Liver (tissue), 3 donors: ENCODE data around the gene SOBP.

Experiments used
- FOXA1 ChIP-seq: IDR thresholded peaks from 2 replicates; pipeline ENCODE4 v1.6.1; 2016; ENCODE audit warnings: antibody characterized with exemption
- RAD21 ChIP-seq, 2 donors: IDR thresholded peaks; 2 replicates each; pipeline ENCODE4 v1.6.1; 2016; ENCODE audit warnings: antibody characterized with exemption in 2 of 2, mild to moderate bottlenecking in 2 of 2
- RXRA ChIP-seq, 2 donors: IDR thresholded peaks; 2 replicates each; pipeline ENCODE4 v1.6.1; 2017 to 2018; ENCODE audit warnings: antibody characterized with exemption in 2 of 2, mild to moderate bottlenecking in 1 of 2
- TF ChIP-seq, protein P1 (sequence below): fragments of 150-350 bp; IDR thresholded peaks from 2 replicates; pipeline ENCODE4 v1.5.1; 2017; ENCODE audit warnings: improper control_type of control experiment, low read depth, low read length; ENCODE audit not compliant: missing input control
- TF ChIP-seq, protein P2 (sequence below): IDR thresholded peaks from 2 replicates; pipeline ENCODE4 v1.6.1; 2016; ENCODE audit warnings: antibody characterized with exemption, mild to moderate bottlenecking
- TF ChIP-seq, protein P3 (sequence below): IDR thresholded peaks from 2 replicates; pipeline ENCODE4 v1.6.1; 2016; ENCODE audit warnings: antibody characterized with exemption
- TF ChIP-seq, protein P4 (sequence below): IDR thresholded peaks from 2 replicates; pipeline ENCODE4 v1.6.1; 2016; ENCODE audit warnings: antibody characterized with exemption
- donor health status: healthy.
- donor health status: healthy.

DNA sequence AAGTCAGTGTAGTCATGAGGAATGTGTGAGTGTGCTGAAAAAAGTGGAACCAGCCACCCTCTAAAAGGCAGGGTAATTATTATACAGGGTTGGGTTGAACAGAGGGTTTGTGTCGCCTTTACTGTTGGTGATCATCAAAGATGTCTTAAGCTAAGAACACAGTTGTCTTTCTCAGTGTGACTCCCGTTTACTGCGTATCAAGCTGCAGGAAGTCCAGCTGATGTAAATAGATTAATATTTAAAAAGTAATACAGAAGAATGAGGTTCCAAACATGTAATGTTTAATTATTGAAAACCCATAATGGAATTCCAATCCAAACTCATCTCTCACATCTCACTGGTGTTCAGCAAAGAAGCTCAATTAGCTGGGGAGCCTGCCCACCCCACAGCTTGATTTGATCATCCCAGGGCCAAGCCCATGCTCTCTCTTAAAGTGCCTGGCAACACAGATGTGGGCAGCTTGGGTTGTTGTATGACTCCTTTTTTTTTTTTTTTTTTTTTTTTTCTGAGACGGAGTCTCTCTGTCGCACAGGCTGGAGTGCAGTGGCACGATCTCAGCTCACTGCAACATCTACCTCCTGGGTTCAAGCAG lies 127.5 kb downstream of the SOBP start:
- TF ChIP-seq, protein P1, sequence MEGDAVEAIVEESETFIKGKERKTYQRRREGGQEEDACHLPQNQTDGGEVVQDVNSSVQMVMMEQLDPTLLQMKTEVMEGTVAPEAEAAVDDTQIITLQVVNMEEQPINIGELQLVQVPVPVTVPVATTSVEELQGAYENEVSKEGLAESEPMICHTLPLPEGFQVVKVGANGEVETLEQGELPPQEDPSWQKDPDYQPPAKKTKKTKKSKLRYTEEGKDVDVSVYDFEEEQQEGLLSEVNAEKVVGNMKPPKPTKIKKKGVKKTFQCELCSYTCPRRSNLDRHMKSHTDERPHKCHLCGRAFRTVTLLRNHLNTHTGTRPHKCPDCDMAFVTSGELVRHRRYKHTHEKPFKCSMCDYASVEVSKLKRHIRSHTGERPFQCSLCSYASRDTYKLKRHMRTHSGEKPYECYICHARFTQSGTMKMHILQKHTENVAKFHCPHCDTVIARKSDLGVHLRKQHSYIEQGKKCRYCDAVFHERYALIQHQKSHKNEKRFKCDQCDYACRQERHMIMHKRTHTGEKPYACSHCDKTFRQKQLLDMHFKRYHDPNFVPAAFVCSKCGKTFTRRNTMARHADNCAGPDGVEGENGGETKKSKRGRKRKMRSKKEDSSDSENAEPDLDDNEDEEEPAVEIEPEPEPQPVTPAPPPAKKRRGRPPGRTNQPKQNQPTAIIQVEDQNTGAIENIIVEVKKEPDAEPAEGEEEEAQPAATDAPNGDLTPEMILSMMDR = no peak
- TF ChIP-seq FOXA1 (no peak), RAD21 (IDR thresholded peaks at IDR 0.05) (no peak), RXRA (IDR thresholded peaks at IDR 0.05) (no peak)
- TF ChIP-seq, protein P2, sequence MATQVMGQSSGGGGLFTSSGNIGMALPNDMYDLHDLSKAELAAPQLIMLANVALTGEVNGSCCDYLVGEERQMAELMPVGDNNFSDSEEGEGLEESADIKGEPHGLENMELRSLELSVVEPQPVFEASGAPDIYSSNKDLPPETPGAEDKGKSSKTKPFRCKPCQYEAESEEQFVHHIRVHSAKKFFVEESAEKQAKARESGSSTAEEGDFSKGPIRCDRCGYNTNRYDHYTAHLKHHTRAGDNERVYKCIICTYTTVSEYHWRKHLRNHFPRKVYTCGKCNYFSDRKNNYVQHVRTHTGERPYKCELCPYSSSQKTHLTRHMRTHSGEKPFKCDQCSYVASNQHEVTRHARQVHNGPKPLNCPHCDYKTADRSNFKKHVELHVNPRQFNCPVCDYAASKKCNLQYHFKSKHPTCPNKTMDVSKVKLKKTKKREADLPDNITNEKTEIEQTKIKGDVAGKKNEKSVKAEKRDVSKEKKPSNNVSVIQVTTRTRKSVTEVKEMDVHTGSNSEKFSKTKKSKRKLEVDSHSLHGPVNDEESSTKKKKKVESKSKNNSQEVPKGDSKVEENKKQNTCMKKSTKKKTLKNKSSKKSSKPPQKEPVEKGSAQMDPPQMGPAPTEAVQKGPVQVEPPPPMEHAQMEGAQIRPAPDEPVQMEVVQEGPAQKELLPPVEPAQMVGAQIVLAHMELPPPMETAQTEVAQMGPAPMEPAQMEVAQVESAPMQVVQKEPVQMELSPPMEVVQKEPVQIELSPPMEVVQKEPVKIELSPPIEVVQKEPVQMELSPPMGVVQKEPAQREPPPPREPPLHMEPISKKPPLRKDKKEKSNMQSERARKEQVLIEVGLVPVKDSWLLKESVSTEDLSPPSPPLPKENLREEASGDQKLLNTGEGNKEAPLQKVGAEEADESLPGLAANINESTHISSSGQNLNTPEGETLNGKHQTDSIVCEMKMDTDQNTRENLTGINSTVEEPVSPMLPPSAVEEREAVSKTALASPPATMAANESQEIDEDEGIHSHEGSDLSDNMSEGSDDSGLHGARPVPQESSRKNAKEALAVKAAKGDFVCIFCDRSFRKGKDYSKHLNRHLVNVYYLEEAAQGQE = no peak
- TF ChIP-seq, protein P3, sequence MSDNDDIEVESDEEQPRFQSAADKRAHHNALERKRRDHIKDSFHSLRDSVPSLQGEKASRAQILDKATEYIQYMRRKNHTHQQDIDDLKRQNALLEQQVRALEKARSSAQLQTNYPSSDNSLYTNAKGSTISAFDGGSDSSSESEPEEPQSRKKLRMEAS = no peak
- TF ChIP-seq, protein P4, sequence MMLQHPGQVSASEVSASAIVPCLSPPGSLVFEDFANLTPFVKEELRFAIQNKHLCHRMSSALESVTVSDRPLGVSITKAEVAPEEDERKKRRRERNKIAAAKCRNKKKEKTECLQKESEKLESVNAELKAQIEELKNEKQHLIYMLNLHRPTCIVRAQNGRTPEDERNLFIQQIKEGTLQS = no peak
